ENCODE data around the gene LTK. TPM values are rescaled to one million over a fixed set of nuclear protein-coding genes. Genes with fewer than 3 reads are reported as not detected.

Gene LTK
- polyA plus RNA-seq, 3 donors = 0.12 TPM; not detected in 2

DNA sequence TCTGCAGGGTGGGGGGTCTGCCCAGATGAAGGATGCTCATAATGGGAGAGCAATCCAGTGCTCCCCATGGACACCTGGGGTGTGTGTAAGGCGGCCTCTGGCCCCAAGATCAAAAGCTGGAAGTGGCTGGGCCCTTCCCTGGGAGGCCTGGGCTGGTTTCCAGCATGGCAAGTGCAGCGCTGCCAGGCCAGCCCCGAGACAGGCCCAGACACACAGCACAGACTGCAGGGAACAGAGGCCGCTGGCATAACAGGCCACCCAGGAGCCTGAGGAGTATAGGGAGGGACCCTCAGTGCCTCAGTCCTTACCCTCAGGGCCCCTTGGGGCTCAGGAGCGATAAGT lies 10.0 kb downstream of the LTK start:
- H4K20me1 ChIP-seq (ENCODE audit: insufficient read depth, low read length) = no peaks in the 10 kb centered on the region
- H3K4me1 ChIP-seq (ENCODE audit: control insufficient read depth in 1 of 2, insufficient read depth in 2 of 2, low read length in 2 of 2) = peaks cover 24 to 29% of the 10 kb centered on the region in 2 donors
- no peaks in the 10 kb centered on the region for H3K36me3 ChIP-seq (replicated peaks in 1 of 2; ENCODE audit: control insufficient read depth in 1 of 2, insufficient read depth in 2 of 2, low read length in 2 of 2)
- H3K9me3 Mint-ChIP-seq = peaks cover 0 to 26% (median 4%) of the 10 kb centered on the region in 7 donors
- H3K4me3 ChIP-seq (replicated peaks in 1 of 3; ENCODE audit: low read depth in 2 of 3, low read length in 3 of 3) = peak overlapping the region in 1 of 3 experiments; percentile 70
- no peaks in the 10 kb centered on the region for H3K79me2 ChIP-seq (ENCODE audit: insufficient read depth, low read length)
- no peak for DNase-seq
- peak overlapping the region in 1 of 2 donors; percentile 88 for H3K4me3 Mint-ChIP-seq
- peak overlapping the region in 2 of 7 donors; percentile 27 to 46 for H3K27ac Mint-ChIP-seq
- H3K9ac ChIP-seq (ENCODE audit: insufficient read depth, low read length, poor library complexity, severe bottlenecking) = no peak overlapping the region
- 30% methylated on average over 3 of the region's 5 CpGs for WGBS (ENCODE audit: insufficient coverage)
- peak overlapping the region; percentile 62 for H2AFZ ChIP-seq (ENCODE audit: insufficient read depth, low read depth, low read length, poor library complexity, severe bottlenecking)
- peak overlapping the region; percentile 77 for H3K4me2 ChIP-seq (replicated peaks; ENCODE audit: extremely low read depth, low read length, poor library complexity, severe bottlenecking)
- H3K9me3 ChIP-seq (replicated peaks in 1 of 2; ENCODE audit: control insufficient read depth in 1 of 2, insufficient read depth in 1 of 2, low read length in 2 of 2) = peaks cover 0 to 4% of the 10 kb centered on the region in 2 donors
- H3K27ac ChIP-seq (ENCODE audit: low read depth in 1 of 2, low read length in 2 of 2) = no peak overlapping the region
- intact Hi-C loops (cut with micrococcal nuclease) = no loop called here
- peaks cover 4 to 8% of the 10 kb centered on the region in 2 donors for H3K36me3 Mint-ChIP-seq
- TF ChIP-seq CTCF (IDR thresholded peaks at IDR 0.05) = no peak
- H3K4me1 Mint-ChIP-seq = peaks cover 28% of the 10 kb centered on the region
- H3K27me3 Mint-ChIP-seq (ENCODE audit: low read depth in 3 of 3) = peaks cover 50 to 65% (median 59%) of the 10 kb centered on the region in 3 donors
- H3K27me3 ChIP-seq (ENCODE audit: control insufficient read depth in 2 of 2, insufficient read depth in 2 of 2, low read length in 2 of 2) = peaks cover 25 to 58% of the 10 kb centered on the region in 2 donors

GRCh38 chr15:41502795-41503668 lies 10.6 kb downstream of the LTK start:
- peaks cover 24 to 29% of the 10 kb centered on the region in 2 donors for H3K4me1 ChIP-seq (ENCODE audit: control insufficient read depth in 1 of 2, insufficient read depth in 2 of 2, low read length in 2 of 2)
- DNase-seq = no peak
- H3K4me3 ChIP-seq (replicated peaks in 1 of 3; ENCODE audit: low read depth in 2 of 3, low read length in 3 of 3) = peak overlapping the region; percentile 11 to 70 (median 27)
- TF ChIP-seq CTCF (IDR thresholded peaks at IDR 0.05) = no peak
- no peaks in the 10 kb centered on the region for H3K36me3 ChIP-seq (replicated peaks in 1 of 2; ENCODE audit: control insufficient read depth in 1 of 2, insufficient read depth in 2 of 2, low read length in 2 of 2)
- no peak overlapping the region for H3K27ac ChIP-seq (ENCODE audit: low read depth in 1 of 2, low read length in 2 of 2)
- Mint-ChIP-seq H3K36me3 (peaks cover 4 to 8% of the 10 kb centered on the region in 2 donors), H3K27ac (peak overlapping the region in 2 of 7 donors; percentile 27 to 46), H3K4me3 (peak overlapping the region; percentile 72 to 88), H3K9me3 (peaks cover 0 to 26% (median 4%) of the 10 kb centered on the region in 7 donors), H3K27me3 (ENCODE audit: low read depth in 3 of 3) (peaks cover 54 to 70% (median 64%) of the 10 kb centered on the region in 3 donors), H3K4me1 (peaks cover 28% of the 10 kb centered on the region)
- H3K9me3 ChIP-seq (replicated peaks in 1 of 2; ENCODE audit: control insufficient read depth in 1 of 2, insufficient read depth in 1 of 2, low read length in 2 of 2) = peaks cover 0 to 4% of the 10 kb centered on the region in 2 donors
- no peaks in the 10 kb centered on the region for H3K79me2 ChIP-seq (ENCODE audit: insufficient read depth, low read length)
- H3K9ac ChIP-seq (ENCODE audit: insufficient read depth, low read length, poor library complexity, severe bottlenecking) = peak overlapping the region; percentile 33
- peaks cover 29 to 64% of the 10 kb centered on the region in 2 donors for H3K27me3 ChIP-seq (ENCODE audit: control insufficient read depth in 2 of 2, insufficient read depth in 2 of 2, low read length in 2 of 2)
- WGBS (ENCODE audit: insufficient coverage) = 1% methylated on average over 47 of the region's 54 CpGs
- H3K4me2 ChIP-seq (replicated peaks; ENCODE audit: extremely low read depth, low read length, poor library complexity, severe bottlenecking) = peak overlapping the region; percentile 77
- no peaks in the 10 kb centered on the region for H4K20me1 ChIP-seq (ENCODE audit: insufficient read depth, low read length)
- peak overlapping the region; percentile 62 for H2AFZ ChIP-seq (ENCODE audit: insufficient read depth, low read depth, low read length, poor library complexity, severe bottlenecking)
- intact Hi-C loops (cut with micrococcal nuclease) = no loop called here

All from CD14-positive monocyte (primary cell).